Mammary epithelial cell (primary cell): ENCODE measurements around the gene HS3ST3A1.

Source experiments
- EZH2 ChIP-seq: IDR thresholded peaks from 2 replicates; pipeline ENCODE4 v1.6.1; 2012; ENCODE audit warnings: low read length, inconsistent platforms, borderline replicate concordance
- TF ChIP-seq, protein P1 (sequence below), 2 donors: IDR thresholded peaks in 1 of 2; conservative IDR thresholded peaks in 1 of 2; 2 replicates each; pipeline ENCODE4 v1.5.1; 2011 to 2012; ENCODE audit warnings: inconsistent platforms in 2 of 2, low read length in 2 of 2, mild to moderate bottlenecking in 2 of 2, control low read depth in 1 of 2, low read depth in 1 of 2; ENCODE audit not compliant: insufficient read depth in 1 of 2; ENCODE audit errors: extremely low read depth in 1 of 2

DNA sequence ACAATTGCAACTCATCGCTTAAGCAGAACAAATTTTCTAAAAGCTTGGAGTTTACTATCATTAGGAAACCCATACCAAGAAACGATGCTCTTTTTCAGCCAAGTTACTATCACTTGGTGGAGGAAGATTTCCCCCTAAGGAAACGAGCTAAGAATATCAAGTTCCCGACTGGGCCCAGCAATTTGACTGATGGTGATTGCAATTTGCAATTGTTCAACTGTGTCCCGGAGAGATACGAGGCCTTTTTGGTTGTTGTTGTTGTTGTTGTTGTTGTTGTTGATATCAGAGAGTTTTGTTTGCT is 6.2 kb downstream of the HS3ST3A1 start:
- TF ChIP-seq, protein P1, sequence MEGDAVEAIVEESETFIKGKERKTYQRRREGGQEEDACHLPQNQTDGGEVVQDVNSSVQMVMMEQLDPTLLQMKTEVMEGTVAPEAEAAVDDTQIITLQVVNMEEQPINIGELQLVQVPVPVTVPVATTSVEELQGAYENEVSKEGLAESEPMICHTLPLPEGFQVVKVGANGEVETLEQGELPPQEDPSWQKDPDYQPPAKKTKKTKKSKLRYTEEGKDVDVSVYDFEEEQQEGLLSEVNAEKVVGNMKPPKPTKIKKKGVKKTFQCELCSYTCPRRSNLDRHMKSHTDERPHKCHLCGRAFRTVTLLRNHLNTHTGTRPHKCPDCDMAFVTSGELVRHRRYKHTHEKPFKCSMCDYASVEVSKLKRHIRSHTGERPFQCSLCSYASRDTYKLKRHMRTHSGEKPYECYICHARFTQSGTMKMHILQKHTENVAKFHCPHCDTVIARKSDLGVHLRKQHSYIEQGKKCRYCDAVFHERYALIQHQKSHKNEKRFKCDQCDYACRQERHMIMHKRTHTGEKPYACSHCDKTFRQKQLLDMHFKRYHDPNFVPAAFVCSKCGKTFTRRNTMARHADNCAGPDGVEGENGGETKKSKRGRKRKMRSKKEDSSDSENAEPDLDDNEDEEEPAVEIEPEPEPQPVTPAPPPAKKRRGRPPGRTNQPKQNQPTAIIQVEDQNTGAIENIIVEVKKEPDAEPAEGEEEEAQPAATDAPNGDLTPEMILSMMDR (conservative IDR thresholded peaks at IDR 0.05 in 1 of 2, IDR thresholded peaks at IDR 0.05 in 1 of 2; ENCODE audit: extremely low read depth in 1 of 2, insufficient read depth in 1 of 2, low read depth in 1 of 2, low read length in 2 of 2), result no peak
- TF ChIP-seq EZH2, result no peak
